Measurements from ENCODE around the gene TFF3. TPM values are rescaled to one million over a fixed set of nuclear protein-coding genes. Genes with fewer than 3 reads are reported as not detected.

TFF3 gene
- total RNA-seq, 2 donors from 2014 or later = 5.5 TPM; not detected in 1

- Histone ChIP-seq H3K9ac (ENCODE audit: extremely low read depth, low read length, poor library complexity, severe bottlenecking) (no peak overlapping the region), H3K4me1 (ENCODE audit: control insufficient read depth, insufficient read depth, low read length) (peaks cover 11% of the 10 kb centered on the region), H3K36me3 (ENCODE audit: control insufficient read depth, insufficient read depth, low read length) (no peaks in the 10 kb centered on the region), H3K9me3 (ENCODE audit: control insufficient read depth, low read length) (no peaks in the 10 kb centered on the region), H3K27ac (ENCODE audit: low read depth, low read length) (no peak overlapping the region), H3K27me3 (ENCODE audit: control insufficient read depth, insufficient read depth, low read length, poor library complexity, severe bottlenecking) (no peaks in the 10 kb centered on the region), H3K4me3 (ENCODE audit: low read length) (no peak overlapping the region)
- no peaks in the 10 kb centered on the region for H3K36me3 Mint-ChIP-seq (ENCODE audit: low read depth)
- no peaks in the 10 kb centered on the region for H3K9me3 Mint-ChIP-seq
- TF ChIP-seq CTCF (conservative IDR thresholded peaks at IDR 0.05) = no peak
- 42 to 60% methylated on average over 4 to 6 of the region's 6 CpGs for WGBS, 2 experiments (ENCODE audit: insufficient coverage in 1 of 2, insufficient read length in 1 of 2)
- peak overlapping the region; percentile 42 for H3K27ac Mint-ChIP-seq
- no peaks in the 10 kb centered on the region for H3K27me3 Mint-ChIP-seq (ENCODE audit: insufficient read depth)
- peaks cover 23% of the 10 kb centered on the region for H3K4me1 Mint-ChIP-seq
- peak; percentile 88 for DNase-seq
- H3K4me3 Mint-ChIP-seq = no peak overlapping the region
These were observed 17.0 kb downstream of the TFF3 start for GRCh38 chr21:42298237-42298636.

GRCh38 chr21:42297377-42297776 is 17.8 kb downstream of the TFF3 start:
- 85 to 91% methylated on average over 9 of the region's 9 CpGs for WGBS, 2 experiments (ENCODE audit: insufficient coverage in 1 of 2, insufficient read length in 1 of 2)
- H3K27me3 ChIP-seq (ENCODE audit: control insufficient read depth, insufficient read depth, low read length, poor library complexity, severe bottlenecking) = no peaks in the 10 kb centered on the region
- Mint-ChIP-seq H3K36me3 (ENCODE audit: low read depth) (no peaks in the 10 kb centered on the region), H3K27me3 (ENCODE audit: insufficient read depth) (no peaks in the 10 kb centered on the region), H3K4me3 (no peak overlapping the region), H3K9me3 (no peaks in the 10 kb centered on the region), H3K27ac (no peak overlapping the region), H3K4me1 (peaks cover 23% of the 10 kb centered on the region)
- H3K9me3 ChIP-seq (ENCODE audit: control insufficient read depth, low read length) = no peaks in the 10 kb centered on the region
- H3K4me1 ChIP-seq (ENCODE audit: control insufficient read depth, insufficient read depth, low read length) = peaks cover 11% of the 10 kb centered on the region
- no peak for TF ChIP-seq CTCF (conservative IDR thresholded peaks at IDR 0.05)
- DNase-seq = no peak
- no peak overlapping the region for H3K4me3 ChIP-seq (ENCODE audit: low read length)
- no peak overlapping the region for H3K27ac ChIP-seq (ENCODE audit: low read depth, low read length)
- H3K36me3 ChIP-seq (ENCODE audit: control insufficient read depth, insufficient read depth, low read length) = no peaks in the 10 kb centered on the region
- no peak overlapping the region for H3K9ac ChIP-seq (ENCODE audit: extremely low read depth, low read length, poor library complexity, severe bottlenecking)

GRCh38 chr21:42296501-42296900 is 18.7 kb downstream of the TFF3 start:
- no peak overlapping the region for H3K27ac Mint-ChIP-seq
- no peaks in the 10 kb centered on the region for H3K27me3 ChIP-seq (ENCODE audit: control insufficient read depth, insufficient read depth, low read length, poor library complexity, severe bottlenecking)
- H3K9me3 Mint-ChIP-seq = no peaks in the 10 kb centered on the region
- H3K4me1 Mint-ChIP-seq = peaks cover 23% of the 10 kb centered on the region
- TF ChIP-seq CTCF (conservative IDR thresholded peaks at IDR 0.05) = no peak
- no peak overlapping the region for H3K9ac ChIP-seq (ENCODE audit: extremely low read depth, low read length, poor library complexity, severe bottlenecking)
- H3K27me3 Mint-ChIP-seq (ENCODE audit: insufficient read depth) = no peaks in the 10 kb centered on the region
- DNase-seq = no peak
- 95 to 96% methylated on average over 6 to 7 of the region's 7 CpGs for WGBS, 2 experiments (ENCODE audit: insufficient coverage in 1 of 2, insufficient read length in 1 of 2)
- H3K4me1 ChIP-seq (ENCODE audit: control insufficient read depth, insufficient read depth, low read length) = peaks cover 11% of the 10 kb centered on the region
- no peaks in the 10 kb centered on the region for H3K36me3 Mint-ChIP-seq (ENCODE audit: low read depth)
- no peaks in the 10 kb centered on the region for H3K36me3 ChIP-seq (ENCODE audit: control insufficient read depth, insufficient read depth, low read length)
- H3K4me3 Mint-ChIP-seq = no peak overlapping the region
- no peak overlapping the region for H3K4me3 ChIP-seq (ENCODE audit: low read length)
- H3K27ac ChIP-seq (ENCODE audit: low read depth, low read length) = no peak overlapping the region
- H3K9me3 ChIP-seq (ENCODE audit: control insufficient read depth, low read length) = no peaks in the 10 kb centered on the region
